Calu3 (cell line): ENCODE measurements around the gene NRCAM. TPM values are rescaled to one million over a fixed set of nuclear protein-coding genes. Genes with fewer than 3 reads are reported as not detected.

Source experiments
- BruUV-seq: library from RNA; stranded (reverse); fragments of 400-500 nt; replicated peaks from 2 replicates; lab custom pipeline; 2021; lab: Mats Ljungman, UMichigan
- CTCF ChIA-PET: fragments of 300-600 bp; sonication (Branson Sonifier 250); formaldehyde crosslinking; loops from one replicate; lab custom pipeline; 2022; ENCODE audit warnings: antibody characterized with exemption; lab: Charles Lee
- DNase-seq: peaks from one replicate; pipeline ENCODE4 v3.0.0; 2022
- H3K27ac Mint-ChIP-seq: one replicate; pipeline ENCODE4 v1.8.0; 2022; ENCODE audit warnings: mixed read lengths; ENCODE audit not compliant: unreplicated experiment
- H3K27me3 Mint-ChIP-seq: one replicate; pipeline ENCODE4 v1.8.0; 2022; ENCODE audit warnings: mixed read lengths; ENCODE audit not compliant: unreplicated experiment
- H3K36me3 Mint-ChIP-seq: one replicate; pipeline ENCODE4 v1.8.0; 2022; ENCODE audit warnings: mild to moderate bottlenecking, moderate library complexity, mixed read lengths; ENCODE audit not compliant: insufficient read depth, unreplicated experiment
- H3K4me1 Mint-ChIP-seq: one replicate; pipeline ENCODE4 v1.8.0; 2022; ENCODE audit warnings: mild to moderate bottlenecking, low read depth, mixed read lengths; ENCODE audit not compliant: unreplicated experiment
- H3K4me3 Mint-ChIP-seq: one replicate; pipeline ENCODE4 v1.8.0; 2022; ENCODE audit warnings: mild to moderate bottlenecking, low read depth, moderate library complexity, mixed read lengths; ENCODE audit not compliant: unreplicated experiment
- H3K9me3 Mint-ChIP-seq: one replicate; pipeline ENCODE4 v1.8.0; 2022; ENCODE audit warnings: low read depth, mixed read lengths; ENCODE audit not compliant: unreplicated experiment
- CTCF ChIP-seq: fragments of 200-600 bp; IDR thresholded peaks from one replicate; pipeline ENCODE4 v1.8.0; 2022; ENCODE audit warnings: antibody characterized with exemption; ENCODE audit not compliant: unreplicated experiment
- intact Hi-C: fragments of 100-400 bp; cut with micrococcal nuclease; formaldehyde crosslinking; loops from one replicate; pipeline ENCODE4 v1.10.0; 2022; ENCODE audit not compliant: unreplicated experiment
- total RNA-seq: library from RNA; stranded (reverse); gene quantifications from 2 replicates; pipeline ENCODE4 v1.2.3, GENCODE V29; 2022

Gene NRCAM
- total RNA-seq, 1 experiment from 2014 or later, result 15.0 TPM

DNA sequence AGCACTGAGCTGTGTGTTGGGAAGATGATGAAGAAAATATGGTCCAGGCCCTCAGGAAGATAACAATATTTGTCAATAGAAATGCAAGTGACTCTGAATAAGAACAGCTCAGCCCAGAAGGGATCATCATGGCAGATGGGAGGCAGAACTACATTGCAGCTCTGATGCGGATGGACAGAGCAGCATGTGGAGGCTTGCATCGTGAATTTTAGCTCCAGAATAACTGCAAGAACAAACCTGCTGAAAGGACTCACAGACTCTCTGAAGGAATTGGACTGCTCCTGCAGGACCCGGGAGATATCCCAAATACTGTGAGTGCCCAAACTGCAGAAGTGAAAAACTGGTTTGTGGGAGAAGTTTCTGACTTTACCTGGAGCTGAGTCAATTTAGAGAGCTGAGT, 245.4 kb downstream of the NRCAM start:
- BruUV-seq, result no TSS peak
- no peak for DNase-seq
- intact Hi-C loops, result no loop called here
- peaks cover 35% of the 10 kb centered on the region for H3K4me1 Mint-ChIP-seq
- CTCF ChIA-PET, result no interaction called here
- H3K27me3 Mint-ChIP-seq, result no peaks in the 10 kb centered on the region
- no peaks in the 10 kb centered on the region for H3K36me3 Mint-ChIP-seq
- no peak for TF ChIP-seq CTCF
- peak overlapping the region; percentile 55 for H3K27ac Mint-ChIP-seq
- H3K4me3 Mint-ChIP-seq, result no peak overlapping the region
- no peaks in the 10 kb centered on the region for H3K9me3 Mint-ChIP-seq

DNA sequence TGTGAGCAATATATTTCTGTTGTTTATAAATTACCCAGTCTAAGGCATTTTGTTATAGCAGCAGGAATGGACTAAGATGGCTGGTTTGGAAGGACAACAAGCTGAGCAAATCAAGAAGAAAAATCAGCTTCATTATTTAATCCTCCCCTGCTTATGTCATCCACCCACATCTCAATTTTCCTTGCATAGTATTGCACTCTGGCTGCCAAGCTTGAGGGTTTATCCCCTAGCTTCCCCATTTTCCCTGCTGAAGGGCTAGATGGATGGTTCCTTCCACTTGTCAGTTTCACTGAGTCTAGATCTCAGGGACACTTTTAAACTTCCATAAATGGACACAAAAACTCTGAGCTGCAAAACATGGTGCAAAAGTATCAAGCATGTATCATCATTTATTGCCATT, 250.9 kb downstream of the NRCAM start:
- TF ChIP-seq CTCF, result no peak
- no peaks in the 10 kb centered on the region for H3K9me3 Mint-ChIP-seq
- H3K27me3 Mint-ChIP-seq, result no peaks in the 10 kb centered on the region
- H3K27ac Mint-ChIP-seq, result no peak overlapping the region
- H3K4me1 Mint-ChIP-seq, result peaks cover 10% of the 10 kb centered on the region
- intact Hi-C loops, result no loop called here
- H3K36me3 Mint-ChIP-seq, result no peaks in the 10 kb centered on the region
- BruUV-seq, result no TSS peak
- CTCF ChIA-PET, result no interaction called here
- no peak overlapping the region for H3K4me3 Mint-ChIP-seq
- DNase-seq, result no peak

DNA sequence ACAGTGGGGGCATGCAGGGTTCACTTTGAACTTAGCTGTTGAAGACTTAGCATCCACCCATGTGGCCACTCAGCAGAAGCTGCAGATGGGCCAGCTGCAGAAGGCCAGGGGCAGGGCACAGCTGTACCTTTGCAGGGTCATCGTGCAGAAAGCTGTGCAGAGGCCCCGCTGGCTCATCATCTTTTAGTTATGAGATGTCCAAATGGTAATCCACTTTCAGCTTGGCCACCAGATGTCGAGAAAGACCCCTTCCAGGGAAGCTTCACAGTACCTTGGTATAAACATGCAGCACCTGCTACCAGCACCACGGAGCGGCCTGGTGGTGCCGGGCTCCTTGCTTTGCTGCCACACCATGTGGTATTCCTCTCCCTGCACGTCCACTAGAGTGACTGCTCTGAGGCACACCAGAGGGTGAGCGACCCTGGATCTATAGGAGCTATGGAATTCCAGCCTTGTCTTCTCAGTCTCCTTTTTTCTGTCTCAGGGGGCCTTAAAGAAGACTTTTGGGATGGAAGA, 251.9 kb downstream of the NRCAM start:
- Mint-ChIP-seq H3K4me3 (no peak overlapping the region), H3K4me1 (peaks cover 8% of the 10 kb centered on the region), H3K36me3 (no peaks in the 10 kb centered on the region), H3K9me3 (no peaks in the 10 kb centered on the region), H3K27me3 (no peaks in the 10 kb centered on the region), H3K27ac (no peak overlapping the region)
- BruUV-seq, result no TSS peak
- intact Hi-C loops, result no loop called here
- CTCF ChIA-PET, result interaction anchor here (0.6 kb wide), 1 partner anchor 111 kb away, joined by 3 read pairs; no protein-coding TSS in a partner anchor
- no peak for TF ChIP-seq CTCF
- no peak for DNase-seq

- DNase-seq, result no peak
- H3K27ac Mint-ChIP-seq, result no peak overlapping the region
- no peaks in the 10 kb centered on the region for H3K9me3 Mint-ChIP-seq
- intact Hi-C loops, result no loop called here
- H3K27me3 Mint-ChIP-seq, result no peaks in the 10 kb centered on the region
- H3K4me1 Mint-ChIP-seq, result peaks cover under 1% of the 10 kb centered on the region
- no peak overlapping the region for H3K4me3 Mint-ChIP-seq
- BruUV-seq, result no TSS peak
- CTCF ChIA-PET, result no interaction called here
- no peaks in the 10 kb centered on the region for H3K36me3 Mint-ChIP-seq
- no peak for TF ChIP-seq CTCF
Measured at GRCh38 chr7:108203537-108203936, 252.7 kb downstream of the NRCAM start.
